Adrenal gland (tissue), 5 donors: ENCODE results near the gene MAGI2.

Source experiments
- POLR2A ChIP-seq, 2 donors: fragments of 450-650 bp; IDR thresholded peaks; one replicate each; pipeline ENCODE4 v1.6.1; 2017; ENCODE audit warnings: antibody characterized with exemption in 2 of 2, mild to moderate bottlenecking in 2 of 2, moderate library complexity in 1 of 2
- TF ChIP-seq, protein P1 (sequence below), 6 experiments: fragments of 450-650 bp in 4 of 6; fragments of 200-600 bp in 2 of 6; sonication (generic) in 1 of 6; IDR thresholded peaks; 1 replicate in 5 of 6; 2 replicates in 1 of 6; pipeline versions ENCODE4 v1.5.1 to v1.8.0; 2016 to 2021; ENCODE audit warnings: antibody characterized with exemption in 6 of 6, mild to moderate bottlenecking in 2 of 6, moderate library complexity in 1 of 6
- donor health status: DM: no; HTN: no; CAD: no.

DNA sequence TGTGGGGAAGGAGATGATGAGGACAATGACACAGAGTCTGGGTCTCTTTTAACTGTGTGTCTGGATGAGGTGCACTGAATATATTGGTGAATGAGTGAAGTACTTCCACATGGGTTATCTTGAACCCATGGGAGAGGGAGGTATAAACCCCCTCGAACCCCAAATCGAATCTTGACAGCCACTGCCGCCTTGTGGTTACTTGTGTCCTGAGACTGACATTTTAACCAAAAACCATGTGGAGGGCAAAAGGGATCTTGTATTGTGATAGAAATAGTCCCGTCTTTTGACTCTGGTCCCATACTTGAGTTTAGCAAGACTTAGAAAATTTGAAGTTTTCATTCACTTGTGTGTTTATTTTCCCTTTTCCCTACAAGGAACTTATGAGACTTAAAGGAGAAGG, 1371.6 kb downstream of the MAGI2 start:
- TF ChIP-seq, protein P1, sequence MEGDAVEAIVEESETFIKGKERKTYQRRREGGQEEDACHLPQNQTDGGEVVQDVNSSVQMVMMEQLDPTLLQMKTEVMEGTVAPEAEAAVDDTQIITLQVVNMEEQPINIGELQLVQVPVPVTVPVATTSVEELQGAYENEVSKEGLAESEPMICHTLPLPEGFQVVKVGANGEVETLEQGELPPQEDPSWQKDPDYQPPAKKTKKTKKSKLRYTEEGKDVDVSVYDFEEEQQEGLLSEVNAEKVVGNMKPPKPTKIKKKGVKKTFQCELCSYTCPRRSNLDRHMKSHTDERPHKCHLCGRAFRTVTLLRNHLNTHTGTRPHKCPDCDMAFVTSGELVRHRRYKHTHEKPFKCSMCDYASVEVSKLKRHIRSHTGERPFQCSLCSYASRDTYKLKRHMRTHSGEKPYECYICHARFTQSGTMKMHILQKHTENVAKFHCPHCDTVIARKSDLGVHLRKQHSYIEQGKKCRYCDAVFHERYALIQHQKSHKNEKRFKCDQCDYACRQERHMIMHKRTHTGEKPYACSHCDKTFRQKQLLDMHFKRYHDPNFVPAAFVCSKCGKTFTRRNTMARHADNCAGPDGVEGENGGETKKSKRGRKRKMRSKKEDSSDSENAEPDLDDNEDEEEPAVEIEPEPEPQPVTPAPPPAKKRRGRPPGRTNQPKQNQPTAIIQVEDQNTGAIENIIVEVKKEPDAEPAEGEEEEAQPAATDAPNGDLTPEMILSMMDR (IDR thresholded peaks at IDR 0.05) = no peak
- TF ChIP-seq POLR2A (IDR thresholded peaks at IDR 0.05) = no peak
